G401 (cell line): ENCODE results near the gene PCDHB10. TPM values are rescaled to one million over a fixed set of nuclear protein-coding genes. Genes with fewer than 3 reads are reported as not detected.
"Not testable (repeated sequence)": the region's sequence is repeated elsewhere in the genome, so short reads cannot be mapped to it uniquely, and the experiment has no call there.

Source experiments
- DNase-seq: peaks from one replicate; pipeline ENCODE4 v3.0.0-alpha.2; 2015; ENCODE audit warnings: low spot score
- in situ Hi-C: cut with HindIII; loops from 2 replicates; pipeline ENCODE4 v1.10.0; 2016; ENCODE audit warnings: low sequenced_read_pairs, mixed read lengths
- total RNA-seq: library from RNA; depleted of rRNA; stranded (reverse); fragments of >200 nt; shearing (Covaris generic); gene quantifications from 2 replicates; pipeline ENCODE4 v1.2.3, GENCODE V29; 2014

The PCDHB10 gene
- total RNA-seq, 1 experiment from 2014 or later, result 0.44 TPM

DNA sequence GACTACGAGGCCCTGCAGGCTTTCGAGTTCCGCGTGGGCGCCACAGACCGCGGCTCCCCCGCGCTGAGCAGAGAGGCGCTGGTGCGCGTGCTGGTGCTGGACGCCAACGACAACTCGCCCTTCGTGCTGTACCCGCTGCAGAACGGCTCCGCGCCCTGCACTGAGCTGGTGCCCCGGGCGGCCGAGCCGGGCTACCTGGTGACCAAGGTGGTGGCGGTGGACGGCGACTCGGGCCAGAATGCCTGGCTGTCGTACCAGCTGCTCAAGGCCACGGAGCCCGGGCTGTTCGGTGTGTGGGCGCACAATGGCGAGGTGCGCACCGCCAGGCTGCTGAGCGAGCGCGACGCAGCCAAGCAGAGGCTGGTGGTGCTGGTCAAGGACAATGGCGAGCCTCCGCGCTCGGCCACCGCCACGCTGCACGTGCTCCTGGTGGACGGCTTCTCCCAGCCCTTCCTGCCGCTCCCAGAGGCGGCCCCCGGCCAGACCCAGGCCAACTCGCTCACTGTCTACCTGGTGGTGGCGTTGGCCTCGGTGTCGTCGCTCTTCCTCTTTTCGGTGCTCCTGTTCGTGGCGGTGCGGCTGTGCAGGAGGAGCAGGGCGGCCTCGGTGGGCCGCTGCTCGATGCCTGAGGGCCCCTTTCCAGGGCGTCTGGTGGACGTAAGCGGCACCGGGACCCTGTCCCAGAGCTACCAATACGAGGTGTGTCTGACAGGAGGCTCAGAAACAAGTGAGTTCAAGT is 7.9 kb upstream of the PCDHB10 start:
- not testable (repeated sequence) for DNase-seq

GRCh38 chr5:141186897-141187512 is 5.1 kb upstream of the PCDHB10 start, which contains the start of gene PCDHB9:
PCDHB9 (plus strand) TSS chr5:141187161; CDS start chr5:141187319, 158 bp downstream.
- in situ Hi-C loops, result loop anchor here (25.0 kb wide), 1 partner anchor 375 kb away; no protein-coding TSS in a partner anchor
- peak; percentile 34 for DNase-seq

More for the DNA sequence above, 7.9 kb upstream of the PCDHB10 start:
- in situ Hi-C loops, result loop anchor here (25.0 kb wide), 1 partner anchor 378 kb away; no protein-coding TSS in a partner anchor

DNA sequence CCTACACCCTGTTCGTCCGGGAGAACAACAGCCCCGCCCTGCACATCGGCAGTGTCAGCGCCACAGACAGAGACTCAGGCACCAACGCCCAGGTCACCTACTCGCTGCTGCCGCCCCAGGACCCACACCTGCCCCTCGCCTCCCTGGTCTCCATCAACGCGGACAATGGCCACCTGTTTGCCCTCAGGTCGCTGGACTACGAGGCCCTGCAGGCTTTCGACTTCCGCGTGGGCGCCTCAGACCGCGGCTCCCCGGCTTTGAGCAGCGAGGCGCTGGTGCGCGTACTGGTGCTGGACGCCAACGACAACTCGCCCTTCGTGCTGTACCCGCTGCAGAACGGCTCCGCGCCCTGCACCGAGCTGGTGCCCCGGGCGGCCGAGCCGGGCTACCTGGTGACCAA is 3.5 kb upstream of the PCDHB10 start:
- in situ Hi-C loops, result loop anchor here (25.0 kb wide), 1 partner anchor 374 kb away; no protein-coding TSS in a partner anchor
- DNase-seq, result not testable (repeated sequence)

DNA sequence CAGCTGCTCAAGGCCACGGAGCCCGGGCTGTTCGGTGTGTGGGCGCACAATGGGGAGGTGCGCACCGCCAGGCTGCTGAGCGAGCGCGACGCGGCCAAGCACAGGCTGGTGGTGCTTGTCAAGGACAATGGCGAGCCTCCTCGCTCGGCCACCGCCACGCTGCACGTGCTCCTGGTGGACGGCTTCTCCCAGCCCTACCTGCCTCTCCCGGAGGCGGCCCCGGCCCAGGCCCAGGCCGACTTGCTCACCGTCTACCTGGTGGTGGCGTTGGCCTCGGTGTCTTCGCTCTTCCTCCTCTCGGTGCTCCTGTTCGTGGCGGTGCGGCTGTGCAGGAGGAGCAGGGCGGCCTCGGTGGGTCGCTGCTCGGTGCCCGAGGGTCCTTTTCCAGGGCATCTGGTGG is 3.0 kb upstream of the PCDHB10 start:
- in situ Hi-C loops, result loop anchor here (25.0 kb wide), 1 partner anchor 373 kb away; no protein-coding TSS in a partner anchor
- not testable (repeated sequence) for DNase-seq

DNA sequence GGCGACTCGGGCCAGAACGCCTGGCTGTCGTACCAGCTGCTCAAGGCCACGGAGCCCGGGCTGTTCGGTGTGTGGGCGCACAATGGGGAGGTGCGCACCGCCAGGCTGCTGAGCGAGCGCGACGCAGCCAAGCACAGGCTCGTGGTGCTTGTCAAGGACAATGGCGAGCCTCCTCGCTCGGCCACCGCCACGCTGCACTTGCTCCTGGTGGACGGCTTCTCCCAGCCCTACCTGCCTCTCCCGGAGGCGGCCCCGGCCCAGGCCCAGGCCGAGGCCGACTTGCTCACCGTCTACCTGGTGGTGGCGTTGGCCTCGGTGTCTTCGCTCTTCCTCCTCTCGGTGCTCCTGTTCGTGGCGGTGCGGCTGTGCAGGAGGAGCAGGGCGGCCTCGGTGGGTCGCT is 2.2 kb downstream of the PCDHB10 start:
- in situ Hi-C loops, result loop anchor here (25.0 kb wide), 1 partner anchor 368 kb away; no protein-coding TSS in a partner anchor
- DNase-seq, result not testable (repeated sequence)

GRCh38 chr5:141196363-141196762 is 4.2 kb downstream of the PCDHB10 start:
- in situ Hi-C loops, result loop anchor here (25.0 kb wide), 1 partner anchor 366 kb away; no protein-coding TSS in a partner anchor
- no peak for DNase-seq

- in situ Hi-C loops, result loop anchor here (25.0 kb wide), 1 partner anchor 363 kb away; no protein-coding TSS in a partner anchor
- peak; percentile 51 for DNase-seq
These were observed 7.4 kb downstream of the PCDHB10 start, which contains the start of gene PCDHB11 for GRCh38 chr5:141199359-141200235. PCDHB11 (plus strand) TSS chr5:141199627; CDS start chr5:141199775, 148 bp downstream.

GRCh38 chr5:141201126-141201525 is 9.0 kb downstream of the PCDHB10 start:
- in situ Hi-C loops, DNase-seq: not testable (repeated sequence)

GRCh38 chr5:141201646-141202045 is 9.5 kb downstream of the PCDHB10 start:
- DNase-seq, result not testable (repeated sequence)

GRCh38 chr5:141208478-141208877 is 16.3 kb downstream of the PCDHB10 start, which contains the start of gene PCDHB12:
PCDHB12 (plus strand) TSS chr5:141208719; CDS start chr5:141208908, 189 bp downstream.
- peak; percentile 55 for DNase-seq
- in situ Hi-C loops, result no loop called here

More at GRCh38 chr5:141201646-141202045, 9.5 kb downstream of the PCDHB10 start:
- in situ Hi-C loops, result not testable (repeated sequence)

- in situ Hi-C loops, result not testable (repeated sequence)
These were observed 18.1 kb downstream of the PCDHB10 start for GRCh38 chr5:141210281-141210680.

DNA sequence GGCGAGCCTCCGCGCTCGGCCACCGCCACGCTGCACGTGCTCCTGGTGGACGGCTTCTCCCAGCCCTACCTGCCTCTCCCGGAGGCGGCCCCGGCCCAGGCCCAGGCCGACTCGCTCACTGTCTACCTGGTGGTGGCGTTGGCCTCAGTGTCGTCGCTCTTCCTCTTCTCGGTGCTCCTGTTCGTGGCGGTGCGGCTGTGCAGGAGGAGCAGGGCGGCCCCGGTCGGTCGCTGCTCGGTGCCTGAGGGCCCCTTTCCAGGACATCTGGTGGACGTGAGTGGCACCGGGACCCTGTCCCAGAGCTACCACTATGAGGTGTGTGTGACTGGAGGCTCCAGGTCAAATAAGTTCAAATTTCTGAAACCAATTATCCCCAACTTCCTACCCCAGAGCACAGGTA is 18.7 kb downstream of the PCDHB10 start:
- DNase-seq, in situ Hi-C loops: not testable (repeated sequence)

More at GRCh38 chr5:141210281-141210680, 18.1 kb downstream of the PCDHB10 start:
- not testable (repeated sequence) for DNase-seq

DNA sequence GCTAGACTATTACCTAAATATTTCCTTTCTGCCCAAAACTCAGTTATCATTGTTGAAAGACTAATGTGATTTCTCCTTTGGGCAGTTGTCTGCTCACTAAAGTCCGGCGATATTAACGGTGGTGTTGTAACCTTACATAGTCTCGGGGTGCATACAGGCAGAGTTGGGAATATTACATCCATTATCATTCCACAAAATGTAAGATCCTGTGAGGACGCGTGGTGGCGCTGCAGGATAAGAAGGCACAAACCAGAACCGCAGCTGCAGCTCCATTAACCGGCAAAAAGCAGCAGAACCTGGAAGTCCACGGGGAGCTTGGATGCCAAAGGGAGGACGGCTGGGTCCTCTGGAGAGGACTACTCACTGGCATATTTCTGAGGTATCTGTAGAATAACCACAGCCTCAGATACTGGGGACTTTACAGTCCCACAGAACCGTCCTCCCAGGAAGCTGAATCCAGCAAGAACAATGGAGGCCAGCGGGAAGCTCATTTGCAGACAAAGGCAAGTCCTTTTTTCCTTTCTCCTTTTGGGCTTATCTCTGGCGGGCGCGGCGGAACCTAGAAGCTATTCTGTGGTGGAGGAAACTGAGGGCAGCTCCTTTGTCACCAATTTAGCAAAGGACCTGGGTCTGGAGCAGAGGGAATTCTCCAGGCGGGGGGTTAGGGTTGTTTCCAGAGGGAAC is 21.6 kb downstream of the PCDHB10 start, which contains the start of gene PCDHB13:
TSS of gene PCDHB13 (plus strand) at position 264 of the 684 bp plus-strand sequence. CDS start at position 469, 205 bp downstream.
- DNase-seq, result peak; percentile 17

GRCh38 chr5:141214583-141214982 is 22.4 kb downstream of the PCDHB10 start:
- in situ Hi-C loops, DNase-seq: not testable (repeated sequence)

More for the DNA sequence above, 21.6 kb downstream of the PCDHB10 start, which contains the start of gene PCDHB13:
- in situ Hi-C loops, result not testable (repeated sequence)

DNA sequence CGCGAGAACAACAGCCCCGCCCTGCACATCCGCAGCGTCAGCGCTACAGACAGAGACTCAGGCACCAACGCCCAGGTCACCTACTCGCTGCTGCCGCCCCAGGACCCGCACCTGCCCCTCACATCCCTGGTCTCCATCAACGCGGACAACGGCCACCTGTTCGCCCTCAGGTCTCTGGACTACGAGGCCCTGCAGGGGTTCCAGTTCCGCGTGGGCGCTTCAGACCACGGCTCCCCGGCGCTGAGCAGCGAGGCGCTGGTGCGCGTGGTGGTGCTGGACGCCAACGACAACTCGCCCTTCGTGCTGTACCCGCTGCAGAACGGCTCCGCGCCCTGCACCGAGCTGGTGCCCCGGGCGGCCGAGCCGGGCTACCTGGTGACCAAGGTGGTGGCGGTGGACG is 23.4 kb downstream of the PCDHB10 start:
- DNase-seq, in situ Hi-C loops: not testable (repeated sequence)

GRCh38 chr5:141216035-141216434 is 23.9 kb downstream of the PCDHB10 start:
- in situ Hi-C loops, DNase-seq: not testable (repeated sequence)

- DNase-seq, result peak; percentile 58
These were observed 31.1 kb downstream of the PCDHB10 start, which contains the start of gene PCDHB14 for GRCh38 chr5:141223112-141223783. PCDHB14 (plus strand) TSS chr5:141223343; CDS start chr5:141223506, 163 bp downstream.

More at GRCh38 chr5:141223112-141223783, 31.1 kb downstream of the PCDHB10 start, which contains the start of gene PCDHB14:
- in situ Hi-C loops, result no loop called here
